ENCODE data around the gene UGT1A10. TPM values are rescaled to one million over a fixed set of nuclear protein-coding genes. Genes with fewer than 3 reads are reported as not detected.

UGT1A10 gene
- total and polyA plus RNA-seq, 2 of the 13 experiments (the other 11 are each of a cell fraction or from before 2014, with no cell fraction given) = not detected

GRCh38 chr2:233651430-233651829 lies 15.2 kb downstream of the UGT1A10 start:
- BruUV-seq (replicated peaks) = no TSS peak
- no peak overlapping the region for H3K4me3 ChIP-seq (replicated peaks in 1 of 3; ENCODE audit: insufficient read depth in 1 of 3, low read depth in 2 of 3, low read length in 3 of 3)
- TF ChIP-seq SRY (CRISPR knock-in tag; IDR thresholded peaks at IDR 0.05) = no peak

GRCh38 chr2:233654501-233654900 lies 18.3 kb downstream of the UGT1A10 start:
- WGBS (ENCODE audit: low lambda C conversion rate) = 47% methylated on average over 6 of the region's 6 CpGs
- DNase-seq (ENCODE audit: low spot score) (no peak), FAIRE-seq (no peak), ATAC-seq (no peak)
- in situ Hi-C loops (cut with HindIII; ENCODE audit: extremely low pct_ligation_motif_present, low pct_unique_long_range_greater_than_20kb) = no loop called here
- no peaks in the 10 kb centered on the region for H3K36me3 ChIP-seq (replicated peaks in 1 of 2; ENCODE audit: control insufficient read depth in 1 of 2, insufficient read depth in 2 of 2, low read length in 2 of 2)
- H3K9ac ChIP-seq (ENCODE audit: insufficient read depth, low read depth, low read length) = no peak overlapping the region
- ChIA-PET POLR2A (no interaction called here), CTCF (ENCODE audit: low intra/inter-chr PET ratio, low total read pairs) (no interaction called here)
- no peaks in the 10 kb centered on the region for H3K27me3 ChIP-seq (ENCODE audit: control insufficient read depth in 1 of 2, insufficient read depth in 2 of 2, low read length in 2 of 2)
- no peak overlapping the region for H3K4me3 ChIP-seq (replicated peaks in 1 of 3; ENCODE audit: insufficient read depth in 1 of 3, low read depth in 2 of 3, low read length in 3 of 3)
- no peak overlapping the region for H2AFZ ChIP-seq (ENCODE audit: low read length)
- TF ChIP-seq RXRB (CRISPR knock-in tag; IDR thresholded peaks at IDR 0.05; ENCODE audit: borderline replicate concordance) (no peak), ZNF678 (CRISPR knock-in tag; IDR thresholded peaks at IDR 0.05) (no peak), NFE2L1 (CRISPR knock-in tag; IDR thresholded peaks at IDR 0.05; ENCODE audit: borderline replicate concordance) (no peak), ATRX (CRISPR knock-in tag; IDR thresholded peaks at IDR 0.05; ENCODE audit: borderline replicate concordance) (no peak), EP300 (IDR thresholded peaks at IDR 0.05; ENCODE audit: low read depth in 2 of 2, low read length in 2 of 2) (no peak), EP300 (CRISPR knock-in tag; IDR thresholded peaks at IDR 0.05; ENCODE audit: borderline replicate concordance) (no peak), ZNF10 (CRISPR knock-in tag; IDR thresholded peaks at IDR 0.05; ENCODE audit: borderline replicate concordance, low read depth) (no peak)
- no peak overlapping the region for H3K27ac ChIP-seq (ENCODE audit: extremely low read length, insufficient read depth, low read length)
- no TSS peak for BruUV-seq (replicated peaks)
- no peaks in the 10 kb centered on the region for H3K4me1 ChIP-seq (ENCODE audit: insufficient read depth, low read length)
- H4K20me1 ChIP-seq (ENCODE audit: insufficient read depth, low read length) = no peaks in the 10 kb centered on the region
- H3K9me3 ChIP-seq (ENCODE audit: low read length) = no peaks in the 10 kb centered on the region
- H3K4me2 ChIP-seq (ENCODE audit: low read depth, low read length) = no peak overlapping the region
- H3K79me2 ChIP-seq (ENCODE audit: insufficient read depth, low read length) = no peaks in the 10 kb centered on the region
- intact Hi-C loops (cut with micrococcal nuclease; ENCODE audit: unreplicated experiment) = no loop called here

More at GRCh38 chr2:233651430-233651829, 15.2 kb downstream of the UGT1A10 start:
- FAIRE-seq (no peak), ATAC-seq (no peak), DNase-seq (ENCODE audit: low spot score) (no peak)
- 95% methylated on average over 2 of the region's 2 CpGs for WGBS (ENCODE audit: low lambda C conversion rate)
- no peak overlapping the region for H2AFZ ChIP-seq (ENCODE audit: low read length)
- H3K4me1 ChIP-seq (ENCODE audit: insufficient read depth, low read length) = no peaks in the 10 kb centered on the region
- H4K20me1 ChIP-seq (ENCODE audit: insufficient read depth, low read length) = no peaks in the 10 kb centered on the region
- H3K4me2 ChIP-seq (ENCODE audit: low read depth, low read length) = no peak overlapping the region
- H3K27me3 ChIP-seq (ENCODE audit: control insufficient read depth in 1 of 2, insufficient read depth in 2 of 2, low read length in 2 of 2) = no peaks in the 10 kb centered on the region; a peak in 1 of 5 replicates
- H3K9ac ChIP-seq (ENCODE audit: insufficient read depth, low read depth, low read length) = no peak overlapping the region
- intact Hi-C loops (cut with micrococcal nuclease; ENCODE audit: unreplicated experiment) (no loop called here), in situ Hi-C loops (cut with HindIII; ENCODE audit: extremely low pct_ligation_motif_present, low pct_unique_long_range_greater_than_20kb) (no loop called here)
- CTCF ChIA-PET (ENCODE audit: low intra/inter-chr PET ratio, low total read pairs) = no interaction called here
- POLR2A ChIA-PET = no interaction called here
- H3K9me3 ChIP-seq (ENCODE audit: low read length) = peaks cover 7% of the 10 kb centered on the region
- no peak overlapping the region for H3K27ac ChIP-seq (ENCODE audit: extremely low read length, insufficient read depth, low read length)
- H3K79me2 ChIP-seq (ENCODE audit: insufficient read depth, low read length) = no peaks in the 10 kb centered on the region
- H3K36me3 ChIP-seq (replicated peaks in 1 of 2; ENCODE audit: control insufficient read depth in 1 of 2, insufficient read depth in 2 of 2, low read length in 2 of 2) = no peaks in the 10 kb centered on the region
